Lower leg skin (tissue), 4 donors: ENCODE results near the gene SLC9A3. TPM values are rescaled to one million over a fixed set of nuclear protein-coding genes. Genes with fewer than 3 reads are reported as not detected.

Experiments
- DNase-seq, 2 donors: peaks; one replicate each; pipeline ENCODE4 v3.0.0-alpha.2; 2019; ENCODE audit warnings: low spot score in 2 of 2
- H3K4me3 ChIP-seq: fragments of 200-600 bp; sonication (generic); 2 replicates; pipeline ENCODE4 v1.5.1; 2017; ENCODE audit warnings: mild to moderate bottlenecking, low read depth; ENCODE audit not compliant: poor library complexity, severe bottlenecking
- POLR2A ChIP-seq, 2 donors: fragments of 450-650 bp; IDR thresholded peaks; one replicate each; pipeline ENCODE4 v1.6.1; 2016 to 2017; ENCODE audit warnings: antibody characterized with exemption in 2 of 2, mild to moderate bottlenecking in 1 of 2, moderate library complexity in 1 of 2
- WGBS, 2 donors: methylation state at CpG; one replicate each; pipeline ENCODE4 v1.1.5; 2018; 5-methylcytosine and 5-hydroxymethylcytosine counted together
- intact Hi-C: fragments of 100-400 bp; cut with DNase I; formaldehyde crosslinking; loops from one replicate; pipeline ENCODE4 v1.15.0; 2023; ENCODE audit warnings: low total_unique reads
- total RNA-seq, 4 donors: library from RNA; depleted of rRNA; stranded (reverse); fragments of >200 nt; gene quantifications; one replicate each; pipeline ENCODE4 v1.1.0, GENCODE V29; 2016
- TF ChIP-seq, protein P1 (sequence below), 3 donors: fragments of 450-650 bp; IDR thresholded peaks; one replicate each; pipeline ENCODE4 v1.5.1; 2016; ENCODE audit warnings: antibody characterized with exemption in 3 of 3, mild to moderate bottlenecking in 3 of 3, moderate library complexity in 2 of 3

Gene SLC9A3
- total RNA-seq, 4 donors from 2014 or later: 4.8 to 7.1 (median 5.8) TPM

DNA sequence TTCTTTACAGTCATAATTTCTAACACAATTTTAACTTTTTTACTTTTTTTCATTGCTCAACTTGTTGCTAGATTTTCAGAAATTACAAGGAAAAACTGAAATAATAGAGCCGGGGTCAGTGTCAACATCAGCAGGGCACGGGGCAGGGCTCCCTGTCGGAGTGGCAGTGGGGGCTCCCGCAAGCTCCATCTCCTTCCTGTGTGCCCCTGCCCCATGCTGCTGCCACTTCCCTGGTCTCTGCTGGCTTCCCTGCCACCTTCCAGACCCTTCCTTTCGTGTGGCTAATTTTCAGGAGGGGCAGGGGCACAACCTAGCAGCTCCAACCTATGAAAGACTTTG, 82.3 kb downstream of the SLC9A3 start:
- DNase-seq: no peak
- WGBS, 2 donors: 88 to 93% methylated on average over 5 of the region's 5 CpGs
- H3K4me3 ChIP-seq: no peak overlapping the region
- intact Hi-C loops: no loop called here
- TF ChIP-seq POLR2A (IDR thresholded peaks at IDR 0.05): no peak
- TF ChIP-seq, protein P1, sequence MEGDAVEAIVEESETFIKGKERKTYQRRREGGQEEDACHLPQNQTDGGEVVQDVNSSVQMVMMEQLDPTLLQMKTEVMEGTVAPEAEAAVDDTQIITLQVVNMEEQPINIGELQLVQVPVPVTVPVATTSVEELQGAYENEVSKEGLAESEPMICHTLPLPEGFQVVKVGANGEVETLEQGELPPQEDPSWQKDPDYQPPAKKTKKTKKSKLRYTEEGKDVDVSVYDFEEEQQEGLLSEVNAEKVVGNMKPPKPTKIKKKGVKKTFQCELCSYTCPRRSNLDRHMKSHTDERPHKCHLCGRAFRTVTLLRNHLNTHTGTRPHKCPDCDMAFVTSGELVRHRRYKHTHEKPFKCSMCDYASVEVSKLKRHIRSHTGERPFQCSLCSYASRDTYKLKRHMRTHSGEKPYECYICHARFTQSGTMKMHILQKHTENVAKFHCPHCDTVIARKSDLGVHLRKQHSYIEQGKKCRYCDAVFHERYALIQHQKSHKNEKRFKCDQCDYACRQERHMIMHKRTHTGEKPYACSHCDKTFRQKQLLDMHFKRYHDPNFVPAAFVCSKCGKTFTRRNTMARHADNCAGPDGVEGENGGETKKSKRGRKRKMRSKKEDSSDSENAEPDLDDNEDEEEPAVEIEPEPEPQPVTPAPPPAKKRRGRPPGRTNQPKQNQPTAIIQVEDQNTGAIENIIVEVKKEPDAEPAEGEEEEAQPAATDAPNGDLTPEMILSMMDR (IDR thresholded peaks at IDR 0.05): no peak

DNA sequence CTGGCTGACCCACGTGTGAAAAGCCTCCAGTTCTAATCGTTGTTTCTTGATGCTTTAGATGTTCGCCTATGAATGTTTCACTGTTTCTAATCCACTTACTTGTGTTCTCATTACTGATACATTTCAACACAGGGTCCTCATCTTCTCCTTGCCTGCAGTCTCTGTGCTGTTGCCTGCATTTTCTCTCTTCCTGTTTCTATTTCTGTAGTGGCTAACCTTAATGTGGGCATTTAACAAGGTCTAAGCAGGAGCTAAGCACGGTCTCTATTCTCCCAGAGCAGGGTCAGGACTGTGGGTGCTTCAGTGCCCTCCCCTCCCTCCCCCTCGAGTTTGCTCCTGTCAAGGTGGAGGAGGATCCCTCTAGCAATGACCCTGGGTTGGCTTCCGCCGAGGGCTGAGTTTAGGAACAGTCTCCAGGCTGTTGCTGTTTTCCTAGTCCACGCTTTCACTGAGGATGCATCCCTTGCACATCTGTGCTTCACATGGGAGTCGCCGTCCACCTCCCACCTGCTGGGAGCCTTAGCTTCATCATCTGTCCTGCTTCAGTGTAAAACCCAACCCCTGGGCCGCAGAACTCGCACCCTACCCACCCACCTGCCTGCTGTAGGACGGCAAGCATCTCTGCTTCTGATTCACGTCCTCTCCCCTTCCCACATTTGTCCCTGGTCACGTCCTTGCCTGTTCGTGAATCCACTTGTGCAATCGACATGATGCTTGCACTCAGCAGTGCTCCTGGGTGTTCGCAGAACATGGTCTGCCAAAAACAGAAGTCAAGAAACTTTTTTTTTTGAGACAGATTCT, 83.6 kb downstream of the SLC9A3 start:
- peak in 1 of 2 donors; percentile 80 for DNase-seq
- no peak for TF ChIP-seq POLR2A (IDR thresholded peaks at IDR 0.05)
- TF ChIP-seq, protein P1 (IDR thresholded peaks at IDR 0.05): no peak
- WGBS, 2 donors: 66 to 73% methylated on average over 18 of the region's 18 CpGs
- H3K4me3 ChIP-seq: no peak overlapping the region
- intact Hi-C loops: no loop called here

DNA sequence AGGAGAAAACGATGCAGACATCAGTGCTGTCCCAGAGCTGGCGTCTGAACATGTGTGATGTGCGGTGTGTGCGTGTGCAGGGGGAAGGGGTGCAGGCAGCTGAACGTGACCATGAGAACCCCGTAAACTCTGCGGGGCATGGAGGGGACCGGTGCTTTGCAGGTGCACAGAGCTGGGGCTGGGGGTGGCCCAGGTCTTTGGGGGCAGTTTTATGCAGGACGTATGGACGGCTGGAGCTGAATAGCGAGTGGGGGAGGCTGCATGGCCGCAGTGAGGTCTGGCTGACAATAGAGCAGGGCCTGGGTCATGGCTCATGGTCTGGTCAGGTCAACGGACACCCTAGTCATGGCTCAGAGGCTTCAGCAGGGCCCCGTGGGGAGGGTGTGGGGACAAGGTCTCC, 84.6 kb downstream of the SLC9A3 start:
- H3K4me3 ChIP-seq: no peak overlapping the region
- DNase-seq: peak in 1 of 2 donors; percentile 78
- no peak for TF ChIP-seq POLR2A (IDR thresholded peaks at IDR 0.05)
- TF ChIP-seq, protein P1 (IDR thresholded peaks at IDR 0.05): no peak
- intact Hi-C loops: loop anchor here (10.0 kb wide), 1 partner anchor 465 kb away; no protein-coding TSS in a partner anchor
- 75 to 87% methylated on average over 14 of the region's 14 CpGs for WGBS, 2 donors

DNA sequence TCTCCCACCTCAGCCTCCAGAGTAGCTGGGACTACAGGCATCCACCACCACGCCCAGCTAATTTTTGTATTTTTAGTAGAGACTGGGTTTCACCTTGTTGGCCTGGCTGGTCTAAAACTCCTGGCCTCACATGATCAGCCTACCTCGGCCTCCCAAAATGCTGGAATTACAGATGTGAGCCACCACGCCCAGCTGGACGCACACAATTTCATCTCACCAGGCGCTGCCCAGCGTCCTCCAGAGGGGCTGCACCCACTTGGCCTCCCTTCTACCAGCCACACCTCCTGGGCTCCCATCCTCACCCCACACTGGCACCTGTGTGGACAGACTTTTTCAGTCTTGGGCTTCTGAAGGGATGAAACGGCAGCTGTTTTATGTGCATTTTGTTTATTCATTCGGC, 85.1 kb downstream of the SLC9A3 start:
- intact Hi-C loops: loop anchor here (10.0 kb wide), 1 partner anchor 466 kb away; no protein-coding TSS in a partner anchor
- H3K4me3 ChIP-seq: no peak overlapping the region
- 80 to 88% methylated on average over 8 of the region's 8 CpGs for WGBS, 2 donors
- TF ChIP-seq, protein P1 (IDR thresholded peaks at IDR 0.05): no peak
- TF ChIP-seq POLR2A (IDR thresholded peaks at IDR 0.05): no peak
- peak in 1 of 2 donors; percentile 76 for DNase-seq

DNA sequence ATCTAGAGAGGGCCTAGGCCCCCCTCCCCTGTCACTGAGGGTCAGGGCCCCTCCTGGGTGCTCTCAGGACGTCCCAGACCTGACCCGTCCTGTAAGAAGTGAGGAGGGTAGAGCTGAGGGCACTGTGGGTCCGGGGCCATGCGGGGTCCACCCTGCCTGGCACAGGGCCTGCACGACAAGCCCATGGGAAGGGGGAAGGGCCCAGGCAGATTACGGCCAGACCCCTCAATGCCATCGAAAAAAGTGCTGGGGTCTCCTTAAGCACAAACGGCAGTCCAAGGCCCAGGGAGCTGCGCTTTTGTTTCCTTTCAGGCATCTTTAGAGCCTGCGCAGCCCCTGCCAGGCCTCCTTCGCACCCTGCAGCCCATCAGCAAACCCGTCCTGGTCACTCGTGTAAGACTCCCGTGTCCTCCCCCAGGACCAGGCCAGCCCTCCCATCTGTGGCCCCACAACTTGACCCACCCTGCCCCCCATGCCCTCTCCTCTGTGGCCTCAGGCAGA, 85.7 kb downstream of the SLC9A3 start:
- no peak overlapping the region for H3K4me3 ChIP-seq
- DNase-seq: peak in 1 of 2 donors; percentile 79
- 81 to 83% methylated on average over 14 of the region's 14 CpGs for WGBS, 2 donors
- no peak for TF ChIP-seq POLR2A (IDR thresholded peaks at IDR 0.05)
- TF ChIP-seq, protein P1 (IDR thresholded peaks at IDR 0.05): no peak
- intact Hi-C loops: loop anchor here (10.0 kb wide), 1 partner anchor 466 kb away; no protein-coding TSS in a partner anchor
